22Rv1 (cell line): ENCODE data around the gene CDC42EP1.

ENCODE experiments used
- CTCF ChIP-seq: fragments of 450-650 bp; IDR thresholded peaks from 2 replicates; pipeline ENCODE4 v1.5.1; 2017; ENCODE audit warnings: mild to moderate bottlenecking
- ZFX ChIP-seq: fragments of 450-650 bp; IDR thresholded peaks from 2 replicates; pipeline ENCODE4 v1.6.1; 2017; ENCODE audit warnings: antibody characterized with exemption, borderline replicate concordance

GRCh38 chr22:37568448-37569008 lies 8.2 kb downstream of the CDC42EP1 start:
- no peak for TF ChIP-seq CTCF
- no peak for TF ChIP-seq ZFX
